Gastroesophageal sphincter (tissue), 2 donors: ENCODE data around the gene SAP30L.

Experiments used
- POLR2A ChIP-seq, 2 donors: fragments of 450-650 bp; IDR thresholded peaks; one replicate each; pipeline ENCODE4 v1.6.1; 2017; ENCODE audit warnings: antibody characterized with exemption in 2 of 2, mild to moderate bottlenecking in 2 of 2, moderate library complexity in 1 of 2
- POLR2AphosphoS5 ChIP-seq: sonication (generic); formaldehyde crosslinking; IDR thresholded peaks from one replicate; pipeline ENCODE4 v1.6.1; 2017; ENCODE audit warnings: antibody characterized with exemption

DNA sequence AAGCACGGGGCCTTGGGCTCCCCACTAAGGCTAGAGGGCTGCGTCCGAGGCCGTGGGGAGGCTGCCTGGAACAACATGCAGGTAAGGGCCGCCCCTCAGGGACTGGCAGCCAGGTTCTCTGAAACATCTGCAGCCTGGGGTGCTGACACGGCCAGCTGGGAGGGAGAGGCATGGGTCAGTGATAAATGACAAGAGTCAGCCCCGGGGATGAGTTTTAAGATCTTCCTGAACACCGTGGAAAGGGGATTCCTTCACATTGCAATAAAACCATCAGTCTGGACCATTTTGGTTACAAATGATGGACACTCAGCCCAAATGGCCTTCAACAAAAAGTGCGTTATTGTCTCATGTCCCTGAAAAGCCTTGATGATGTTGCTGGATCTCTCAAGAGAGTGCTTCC lies 32.9 kb upstream of the SAP30L start:
- TF ChIP-seq POLR2AphosphoS5 (no peak), POLR2A (IDR thresholded peaks at IDR 0.05) (no peak)
